Embryonic facial prominence (tissue), 1 donor: ENCODE measurements around the gene DHX58.

Experiments
- DNase-seq: peaks from one replicate; pipeline ENCODE4 v3.0.0-alpha.2; 2016; ENCODE audit errors: extremely low spot score

The DHX58 gene

GRCh38 chr17:42110301-42111264, 1.9 kb downstream of the DHX58 start:
- DNase-seq: no peak

GRCh38 chr17:42109086-42109485, 3.4 kb downstream of the DHX58 start:
- DNase-seq: no peak

GRCh38 chr17:42107597-42108576, 4.6 kb downstream of the DHX58 start:
- no peak for DNase-seq

GRCh38 chr17:42107124-42107523, 5.4 kb downstream of the DHX58 start:
- DNase-seq: no peak

GRCh38 chr17:42106009-42106408, 6.5 kb downstream of the DHX58 start:
- no peak for DNase-seq

- DNase-seq: no peak
These were observed 8.2 kb downstream of the DHX58 start for GRCh38 chr17:42104264-42104663.

GRCh38 chr17:42103221-42103954, 9.1 kb downstream of the DHX58 start:
- no peak for DNase-seq

- DNase-seq: no peak
These were observed 10.8 kb downstream of the DHX58 start for GRCh38 chr17:42101513-42102292.

GRCh38 chr17:42098730-42099399, 13.6 kb downstream of the DHX58 start:
- DNase-seq: no peak

GRCh38 chr17:42097691-42098631, 14.6 kb downstream of the DHX58 start, which contains the start of gene ZNF385C:
Gene ZNF385C, minus strand, starts transcription at chr17:42098473. Its CDS starts 35,417 bp downstream, at chr17:42063056.
- DNase-seq: no peak

- DNase-seq: no peak
These were observed 16.0 kb downstream of the DHX58 start for GRCh38 chr17:42096360-42097111.

- DNase-seq: no peak
These were observed 18.0 kb downstream of the DHX58 start for GRCh38 chr17:42094375-42095069.

- no peak for DNase-seq
These were observed 19.6 kb downstream of the DHX58 start for GRCh38 chr17:42092939-42093338.

- DNase-seq: no peak
These were observed 21.3 kb downstream of the DHX58 start for GRCh38 chr17:42090964-42091790.

GRCh38 chr17:42088736-42089135, 23.8 kb downstream of the DHX58 start:
- DNase-seq: no peak
